Measurements from ENCODE around the gene FBF1.
"Not testable (repeated sequence)": the region's sequence is repeated elsewhere in the genome, so short reads cannot be mapped to it uniquely, and the experiment has no call there.

Gene FBF1

GRCh38 chr17:75970626-75971025, 29.8 kb upstream of the FBF1 start:
- in situ Hi-C loops (cut with HindIII; ENCODE audit: low pct_ligation_motif_present, low sequenced_read_pairs) = no loop called here
- Histone ChIP-seq H3K27ac (no peak overlapping the region), H3K36me3 (replicated peaks) (peaks cover 21% of the 10 kb centered on the region), H3K27me3 (replicated peaks) (no peaks in the 10 kb centered on the region), H3K4me3 (ENCODE audit: low read depth, low read length) (no peak overlapping the region)
- no peak for TF ChIP-seq CTCF (IDR thresholded peaks at IDR 0.05; ENCODE audit: low read depth, low read length, missing control alignments)
- DNase-seq = no peak

GRCh38 chr17:75970011-75970523, 29.2 kb upstream of the FBF1 start:
- Histone ChIP-seq H3K36me3 (replicated peaks) (peaks cover 21% of the 10 kb centered on the region), H3K27ac (no peak overlapping the region), H3K4me3 (ENCODE audit: low read depth, low read length) (no peak overlapping the region), H3K27me3 (replicated peaks) (no peaks in the 10 kb centered on the region)
- DNase-seq = no peak
- TF ChIP-seq CTCF (IDR thresholded peaks at IDR 0.05; ENCODE audit: low read depth, low read length, missing control alignments) = no peak
- in situ Hi-C loops (cut with HindIII; ENCODE audit: low pct_ligation_motif_present, low sequenced_read_pairs) = no loop called here

GRCh38 chr17:75969044-75969443, 28.2 kb upstream of the FBF1 start:
- H3K36me3 ChIP-seq (replicated peaks) = peaks cover 19% of the 10 kb centered on the region
- H3K27me3 ChIP-seq (replicated peaks); DNase-seq; H3K4me3 ChIP-seq (ENCODE audit: low read depth, low read length); in situ Hi-C loops (cut with HindIII; ENCODE audit: low pct_ligation_motif_present, low sequenced_read_pairs); H3K27ac ChIP-seq: not testable (repeated sequence)

GRCh38 chr17:75965468-75965867, 24.6 kb upstream of the FBF1 start:
- in situ Hi-C loops (cut with HindIII; ENCODE audit: low pct_ligation_motif_present, low sequenced_read_pairs) = no loop called here
- no peak for TF ChIP-seq CTCF (IDR thresholded peaks at IDR 0.05; ENCODE audit: low read depth, low read length, missing control alignments)
- H3K4me3 ChIP-seq (ENCODE audit: low read depth, low read length) = no peak overlapping the region
- peaks cover 7% of the 10 kb centered on the region for H3K36me3 ChIP-seq (replicated peaks)
- H3K27me3 ChIP-seq (replicated peaks) = no peaks in the 10 kb centered on the region
- DNase-seq = no peak
- no peak overlapping the region for H3K27ac ChIP-seq

GRCh38 chr17:75959839-75960511, 19.1 kb upstream of the FBF1 start:
- TF ChIP-seq CTCF (IDR thresholded peaks at IDR 0.05; ENCODE audit: low read depth, low read length, missing control alignments) = no peak
- Histone ChIP-seq H3K4me3 (ENCODE audit: low read depth, low read length) (no peak overlapping the region), H3K27ac (no peak overlapping the region), H3K27me3 (replicated peaks) (no peaks in the 10 kb centered on the region), H3K36me3 (replicated peaks) (peaks cover 13% of the 10 kb centered on the region)
- DNase-seq = no peak
- in situ Hi-C loops (cut with HindIII; ENCODE audit: low pct_ligation_motif_present, low sequenced_read_pairs) = no loop called here

GRCh38 chr17:75959051-75959838, 18.4 kb upstream of the FBF1 start:
- Histone ChIP-seq H3K36me3 (replicated peaks) (peaks cover 17% of the 10 kb centered on the region), H3K27ac (no peak overlapping the region), H3K4me3 (ENCODE audit: low read depth, low read length) (no peak overlapping the region), H3K27me3 (replicated peaks) (no peaks in the 10 kb centered on the region)
- no peak for DNase-seq
- in situ Hi-C loops (cut with HindIII; ENCODE audit: low pct_ligation_motif_present, low sequenced_read_pairs) = no loop called here
- TF ChIP-seq CTCF (IDR thresholded peaks at IDR 0.05; ENCODE audit: low read depth, low read length, missing control alignments) = no peak

All from brain microvascular endothelial cell (primary cell).